K562 (cell line): Measurements from ENCODE around the gene YBX3. TPM values are rescaled to one million over a fixed set of nuclear protein-coding genes. Genes with fewer than 3 reads are reported as not detected.

Experiments used
- ATAC-seq: fragments of 200-7000 bp; cut with Tn5 transposase; 3 replicates; pipeline ENCODE4 v1.9.1; 2020; ENCODE audit warnings: moderate library complexity
- BruUV-seq: library from RNA; stranded (reverse); fragments of 400-500 nt; replicated peaks from 2 replicates; lab custom pipeline; 2021; lab: Mats Ljungman, UMichigan
- CTCF ChIA-PET: fragments of 300-600 bp; formaldehyde crosslinking; extraction: SDS; loops from one replicate; lab custom pipeline; 2021; ENCODE audit warnings: low intra/inter-chr PET ratio; lab: Yijun Ruan, JAX
- POLR2A ChIA-PET: fragments of 300-600, 350-650 bp; sonication (Branson Sonifier 250); formaldehyde crosslinking; extraction: SDS; loops from one replicate; lab custom pipeline; 2021; ENCODE audit warnings: antibody characterized with exemption, inconsistent platforms; lab: Yijun Ruan, JAX
- DNase-seq, 4 experiments: peaks; one replicate each; pipeline versions ENCODE4 v3.0.0 to v3.0.0-alpha.2; 2011 to 2018; ENCODE audit warnings: low spot score in 3 of 4, mixed read lengths in 3 of 4; ENCODE audit errors: extremely low read depth in 1 of 4
- FAIRE-seq: peaks from 2 replicates; lab custom pipeline; 2011; peaks lifted over from hg19 to GRCh38; lab: Jason Lieb, UNC
- H2AFZ ChIP-seq: 2 replicates; pipeline ENCODE4 v1.6.0; 2011; ENCODE audit warnings: low read depth, low read length, control low read depth, inconsistent platforms
- H3K27ac ChIP-seq: fragments of 200-600 bp; 3 replicates; pipeline ENCODE4 v1.8.0; 2011; ENCODE audit warnings: low read depth, mild to moderate bottlenecking, control low read depth, inconsistent platforms, low read length, moderate library complexity, mixed read lengths; ENCODE audit errors: extremely low read depth
- H3K27me3 ChIP-seq, 2 experiments: fragments of 300-600 bp in 1 of 2; 2 replicates in 1 of 2; 3 replicates in 1 of 2; pipeline versions ENCODE4 v1.6.0 to v1.8.0; 2011; ENCODE audit warnings: inconsistent platforms in 2 of 2, low read length in 2 of 2, mild to moderate bottlenecking in 1 of 2, mixed read lengths in 1 of 2, moderate library complexity in 1 of 2; ENCODE audit not compliant: control insufficient read depth in 2 of 2, insufficient read depth in 2 of 2
- H3K36me3 ChIP-seq: fragments of 300-600 bp; 3 replicates; pipeline ENCODE4 v1.8.0; 2011; ENCODE audit warnings: mild to moderate bottlenecking, low read length, inconsistent platforms; ENCODE audit not compliant: control insufficient read depth, insufficient read depth
- H3K4me1 ChIP-seq, 2 experiments: fragments of 200-600 bp in 1 of 2; replicated peaks in 1 of 2; 2 replicates in 1 of 2; 3 replicates in 1 of 2; pipeline versions ENCODE4 v1.5.1 to v1.8.0; 2011; ENCODE audit warnings: inconsistent platforms in 2 of 2, low read length in 2 of 2, mild to moderate bottlenecking in 1 of 2, mixed read lengths in 1 of 2, moderate library complexity in 1 of 2; ENCODE audit not compliant: control insufficient read depth in 2 of 2, insufficient read depth in 2 of 2
- H3K4me2 ChIP-seq: 2 replicates; pipeline ENCODE4 v1.6.1; 2011; ENCODE audit warnings: low read length, control low read depth, inconsistent platforms, mixed read lengths; ENCODE audit not compliant: insufficient read depth
- H3K4me3 ChIP-seq: fragments of 200-600 bp; sonication (generic), shearing (Covaris generic); 2 replicates; pipeline ENCODE4 v1.5.1; 2016; ENCODE audit warnings: control low read depth, inconsistent platforms
- H3K79me2 ChIP-seq: fragments of 200-600 bp; 3 replicates; pipeline ENCODE4 v1.8.0; 2011; ENCODE audit warnings: low read length, inconsistent platforms; ENCODE audit not compliant: control insufficient read depth, insufficient read depth
- H3K9ac ChIP-seq, 2 experiments: 2 replicates each; pipeline versions ENCODE4 v1.6.0 to v1.6.1; 2011; ENCODE audit warnings: low read depth in 2 of 2, low read length in 2 of 2, control low read depth in 1 of 2, inconsistent platforms in 1 of 2, mild to moderate bottlenecking in 1 of 2, mixed read lengths in 1 of 2; ENCODE audit not compliant: insufficient read depth in 1 of 2
- H3K9me1 ChIP-seq: one replicate; pipeline ENCODE4 v1.6.0; 2011; ENCODE audit warnings: inconsistent platforms, mild to moderate bottlenecking, low read length, moderate library complexity; ENCODE audit not compliant: control insufficient read depth, insufficient read depth
- H3K9me3 ChIP-seq: replicated peaks from 2 replicates; pipeline ENCODE4 v1.5.1; 2011; ENCODE audit warnings: low read depth, low read length, inconsistent platforms; ENCODE audit not compliant: control insufficient read depth, insufficient read depth
- H4K20me1 ChIP-seq: replicated peaks from 2 replicates; pipeline ENCODE4 v1.6.1; 2011; ENCODE audit warnings: low read length, inconsistent platforms, mixed read lengths; ENCODE audit not compliant: control insufficient read depth, insufficient read depth
- ARID4B ChIP-seq: sonication (generic); formaldehyde crosslinking; IDR thresholded peaks from 2 replicates; pipeline ENCODE4 v1.8.0; 2022; ENCODE audit warnings: mild to moderate bottlenecking, missing genetic modification reagents
- ZNF134 ChIP-seq: fragments of 250-450 bp; sonication (Bioruptor Pico); conservative IDR thresholded peaks from 2 replicates; pipeline ENCODE4 v1.4.0; 2020
- WGBS: fragments of 100-300 bp; shearing (Covaris generic); methylation state at CpG from one replicate; pipeline ENCODE4 v1.1.6; 2016; ENCODE audit warnings: low coverage, mixed read lengths; ENCODE audit not compliant: insufficient coverage; ENCODE audit errors: missing lambda C conversion rate; 5-methylcytosine and 5-hydroxymethylcytosine counted together
- in situ Hi-C: fragments of 300-500 bp; cut with MboI; formaldehyde crosslinking; loops from 4 replicates; pipeline ENCODE4 v1.15.0; 2018; ENCODE audit warnings: inconsistent platforms, mixed read lengths
- intact Hi-C: fragments of 100-400 bp; cut with micrococcal nuclease; formaldehyde crosslinking; loops from 2 replicates; pipeline ENCODE4 v1.14.2; 2022
- polyA plus RNA-seq, 8 experiments: library from polyadenylated mRNA; depleted of rRNA in 4 of 8; stranded (reverse) in 5 of 8; unstranded in 3 of 8; fragments of >200 nt; fragmentation: Nextera tagmentation in 2 of 8; fragmentation: Illumina TruSeq in 1 of 8; extraction: Ambion mirVana in 2 of 8; extraction: Trizol in 1 of 8; gene quantifications; 2 replicates each; pipeline versions ENCODE4 v1.2.1 to v1.2.3, GENCODE V29; 2011 to 2014; ENCODE audit warnings: inconsistent platforms in 1 of 8, missing spikeins in 1 of 8
- total RNA-seq, 7 experiments: library from RNA; depleted of rRNA in 6 of 7; stranded (reverse); fragments of >200 nt in 6 of 7; fragmentation: Illumina TruSeq in 2 of 7; extraction: Trizol in 2 of 7; gene quantifications; 2 replicates each; pipeline versions ENCODE4 v1.2.1 to v1.2.3, GENCODE V29; 2011 to 2021; ENCODE audit warnings: low replicate concordance in 1 of 7

YBX3 gene
- total and polyA plus RNA-seq, 9 of the 15 experiments (the other 6 are each of a cell fraction or from before 2014, with no cell fraction given) = 47.0 to 239 (median 81.5) TPM

DNA sequence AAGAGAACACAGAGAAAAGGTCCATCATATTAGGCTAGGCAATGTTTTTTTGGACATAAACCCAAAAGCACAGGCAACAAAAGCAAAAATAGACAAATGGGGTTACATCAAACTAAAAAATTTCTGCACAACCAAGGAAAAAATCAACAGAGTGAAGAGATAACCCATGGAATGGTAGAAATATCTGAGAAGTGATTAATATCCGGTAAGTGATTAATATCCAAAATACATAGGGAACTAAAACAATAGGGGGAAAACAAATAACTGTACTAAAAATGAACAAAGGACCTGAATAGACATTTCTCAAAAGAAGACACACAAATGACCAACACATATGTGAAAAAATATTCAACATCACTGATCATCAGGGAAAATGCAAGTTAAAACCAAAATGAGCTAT lies 53.6 kb downstream of the YBX3 start:
- no TSS peak for BruUV-seq
- Histone ChIP-seq H3K36me3 (no peaks in the 10 kb centered on the region), H3K9me1 (no peaks in the 10 kb centered on the region), H3K79me2 (no peaks in the 10 kb centered on the region), H3K27ac (no peak overlapping the region), H3K9me3 (no peaks in the 10 kb centered on the region), H3K9ac (no peak overlapping the region), H3K27me3 (no peaks in the 10 kb centered on the region), H2AFZ (no peak overlapping the region), H3K4me1 (peaks cover 3 to 4% of the 10 kb centered on the region in 2 experiments; a peak in 4 of 5 replicates), H3K4me2 (no peak overlapping the region), H4K20me1 (no peaks in the 10 kb centered on the region), H3K4me3 (no peak overlapping the region)
- in situ Hi-C loops (no loop called here), intact Hi-C loops (no loop called here)
- ATAC-seq (no peak), FAIRE-seq (no peak), DNase-seq (no peak)
- WGBS = 88% methylated on average over 1 of the region's 1 CpG
- ChIA-PET CTCF (no interaction called here), POLR2A (no interaction called here)
- no peak for TF ChIP-seq ZNF134 (CRISPR knock-in tag)
- TF ChIP-seq ARID4B (CRISPR knock-in tag) = no peak
